Endometrial microvascular endothelial cells (primary cell): ENCODE results near the gene PAK6. TPM values are rescaled to one million over a fixed set of nuclear protein-coding genes. Genes with fewer than 3 reads are reported as not detected.

Experiments used
- in situ Hi-C: cut with HindIII; loops from 2 replicates; pipeline ENCODE4 v1.10.0; 2017; ENCODE audit warnings: low sequenced_read_pairs, low pct_unique_long_range_greater_than_20kb; ENCODE audit errors: inconsistent ontology term
- total RNA-seq: library from RNA; depleted of rRNA; stranded (reverse); fragments of >200 nt; gene quantifications from one replicate; pipeline ENCODE4 v1.2.3, GENCODE V29; 2015; ENCODE audit errors: inconsistent ontology term

PAK6 gene
- total RNA-seq, 1 donor from 2014 or later, result not detected

- in situ Hi-C loops, result no loop called here
Measured at GRCh38 chr15:40270246-40270995, 31.6 kb downstream of the PAK6 start.

- in situ Hi-C loops, result no loop called here
Measured at GRCh38 chr15:40271685-40272484, 33.0 kb downstream of the PAK6 start.

GRCh38 chr15:40272485-40273056 lies 33.7 kb downstream of the PAK6 start:
- in situ Hi-C loops, result no loop called here

GRCh38 chr15:40273428-40273827 lies 34.6 kb downstream of the PAK6 start:
- in situ Hi-C loops, result no loop called here

- in situ Hi-C loops, result no loop called here
Measured at GRCh38 chr15:40274350-40275274, 35.7 kb downstream of the PAK6 start.

GRCh38 chr15:40275523-40275922 lies 36.7 kb downstream of the PAK6 start:
- in situ Hi-C loops, result no loop called here

- in situ Hi-C loops, result no loop called here
Measured at GRCh38 chr15:40275954-40276353, 37.1 kb downstream of the PAK6 start.

GRCh38 chr15:40276927-40277326 lies 38.1 kb downstream of the PAK6 start:
- in situ Hi-C loops, result no loop called here

- in situ Hi-C loops, result no loop called here
Measured at GRCh38 chr15:40277471-40277870, 38.6 kb downstream of the PAK6 start.

- in situ Hi-C loops, result no loop called here
Measured at GRCh38 chr15:40278026-40278425, 39.2 kb downstream of the PAK6 start.

- in situ Hi-C loops, result no loop called here
Measured at GRCh38 chr15:40279437-40280141, 40.7 kb downstream of the PAK6 start.

GRCh38 chr15:40280260-40281056 lies 41.6 kb downstream of the PAK6 start:
- in situ Hi-C loops, result no loop called here

GRCh38 chr15:40281057-40281800 lies 42.4 kb downstream of the PAK6 start:
- in situ Hi-C loops, result no loop called here

GRCh38 chr15:40281801-40282146 lies 42.9 kb downstream of the PAK6 start:
- in situ Hi-C loops, result no loop called here

- in situ Hi-C loops, result no loop called here
Measured at GRCh38 chr15:40282147-40282868, 43.4 kb downstream of the PAK6 start.

- in situ Hi-C loops, result no loop called here
Measured at GRCh38 chr15:40282869-40283614, 44.2 kb downstream of the PAK6 start, which contains the start of gene ANKRD63. TSS of gene ANKRD63 (minus strand) at chr15:40283064. CDS start at chr15:40282586, 478 bp downstream.
